H9 (cell line): ENCODE results near the gene TFEB. TPM values are rescaled to one million over a fixed set of nuclear protein-coding genes. Genes with fewer than 3 reads are reported as not detected.

ENCODE experiments used
- DNase-seq: peaks from one replicate; pipeline ENCODE4 v3.0.0-alpha.2; 2017
- H2AFZ ChIP-seq: one replicate; pipeline ENCODE4 v1.6.1; 2013; ENCODE audit warnings: mild to moderate bottlenecking, low read length, control low read depth, moderate library complexity
- H2AK5ac ChIP-seq: 2 replicates; pipeline ENCODE4 v1.6.1; 2013; ENCODE audit warnings: low read length, control low read depth, mixed read lengths; ENCODE audit not compliant: insufficient read length
- H2BK120ac ChIP-seq: one replicate; pipeline ENCODE4 v1.6.1; 2013; ENCODE audit warnings: low read depth, mild to moderate bottlenecking, low read length, control low read depth, inconsistent platforms; ENCODE audit not compliant: poor library complexity, severe bottlenecking
- H2BK12ac ChIP-seq: 2 replicates; pipeline ENCODE4 v1.6.1; 2013; ENCODE audit warnings: low read length, control low read depth, mixed read lengths, low read depth; ENCODE audit not compliant: insufficient read length
- H2BK15ac ChIP-seq: 2 replicates; pipeline ENCODE4 v1.6.1; 2013; ENCODE audit warnings: low read depth, low read length, control low read depth
- H2BK20ac ChIP-seq: one replicate; pipeline ENCODE4 v1.6.1; 2013; ENCODE audit warnings: low read depth, mild to moderate bottlenecking, low read length, control low read depth, inconsistent platforms; ENCODE audit not compliant: poor library complexity, severe bottlenecking
- H2BK5ac ChIP-seq: 2 replicates; pipeline ENCODE4 v1.6.1; 2013; ENCODE audit warnings: low read length, control low read depth, mixed read lengths; ENCODE audit not compliant: insufficient read length
- H3K14ac ChIP-seq: 2 replicates; pipeline ENCODE4 v1.6.1; 2013; ENCODE audit warnings: low read length, control low read depth; ENCODE audit not compliant: insufficient read depth
- H3K18ac ChIP-seq: 2 replicates; pipeline ENCODE4 v1.6.1; 2013; ENCODE audit warnings: low read depth, mild to moderate bottlenecking, mixed read lengths, low read length, control low read depth; ENCODE audit not compliant: insufficient read length
- H3K23ac ChIP-seq: 2 replicates; pipeline ENCODE4 v1.6.1; 2013; ENCODE audit warnings: low read length, control low read depth, mixed read lengths, low read depth; ENCODE audit not compliant: insufficient read length
- H3K23me2 ChIP-seq: 2 replicates; pipeline ENCODE4 v1.6.1; 2013; ENCODE audit warnings: low read depth, mild to moderate bottlenecking, mixed read lengths, low read length, control low read depth; ENCODE audit not compliant: insufficient read length, poor library complexity, severe bottlenecking
- H3K27ac ChIP-seq: 2 replicates; pipeline ENCODE4 v1.5.1; 2013; ENCODE audit warnings: low read length, control low read depth, mixed read lengths, low read depth; ENCODE audit not compliant: insufficient read length
- H3K27me3 ChIP-seq: 2 replicates; pipeline ENCODE4 v1.6.1; 2013; ENCODE audit warnings: low read length, control low read depth, inconsistent platforms; ENCODE audit not compliant: insufficient read depth
- H3K4ac ChIP-seq: 2 replicates; pipeline ENCODE4 v1.6.1; 2013; ENCODE audit warnings: low read depth, mild to moderate bottlenecking, control low read depth, inconsistent platforms, low read length, moderate library complexity
- H3K4me1 ChIP-seq: 2 replicates; pipeline ENCODE4 v1.6.1; 2013; ENCODE audit warnings: low read length, control low read depth, inconsistent platforms; ENCODE audit not compliant: insufficient read depth
- H3K4me2 ChIP-seq: 2 replicates; pipeline ENCODE4 v1.6.1; 2013; ENCODE audit warnings: low read length, control low read depth, mixed read lengths; ENCODE audit not compliant: insufficient read length, insufficient read depth
- H3K56ac ChIP-seq: 2 replicates; pipeline ENCODE4 v1.6.1; 2013; ENCODE audit warnings: low read depth, mild to moderate bottlenecking, mixed read lengths, low read length, control low read depth; ENCODE audit not compliant: insufficient read length
- H3K79me1 ChIP-seq: 2 replicates; pipeline ENCODE4 v1.6.1; 2013; ENCODE audit warnings: low read depth, mild to moderate bottlenecking, moderate library complexity, low read length, control low read depth, inconsistent platforms; ENCODE audit not compliant: insufficient read depth, poor library complexity, severe bottlenecking
- H3K79me2 ChIP-seq: 2 replicates; pipeline ENCODE4 v1.6.1; 2013; ENCODE audit warnings: low read length, control low read depth, inconsistent platforms; ENCODE audit not compliant: insufficient read depth
- H3K9ac ChIP-seq: 2 replicates; pipeline ENCODE4 v1.6.1; 2013; ENCODE audit warnings: low read length, control low read depth, mixed read lengths; ENCODE audit not compliant: insufficient read length; ENCODE audit errors: extremely low read depth
- H3K9me3 ChIP-seq: one replicate; pipeline ENCODE4 v1.6.1; 2013; ENCODE audit warnings: low read depth, low read length, inconsistent platforms; ENCODE audit not compliant: control insufficient read depth
- H3T11ph ChIP-seq: one replicate; pipeline ENCODE4 v1.6.1; 2013; ENCODE audit warnings: mild to moderate bottlenecking, low read length, control low read depth, inconsistent platforms
- H4K20me1 ChIP-seq: one replicate; pipeline ENCODE4 v1.6.1; 2013; ENCODE audit not compliant: control insufficient read depth, insufficient read length, insufficient read depth
- H4K5ac ChIP-seq: 2 replicates; pipeline ENCODE4 v1.6.1; 2013; ENCODE audit warnings: low read depth, mild to moderate bottlenecking, mixed read lengths, low read length, control low read depth; ENCODE audit not compliant: insufficient read length
- H4K8ac ChIP-seq: replicated peaks from 2 replicates; pipeline ENCODE4 v1.6.1; 2013; ENCODE audit warnings: low read length, control low read depth, mixed read lengths, low read depth; ENCODE audit not compliant: insufficient read length
- H4K91ac ChIP-seq: 2 replicates; pipeline ENCODE4 v1.6.1; 2013; ENCODE audit warnings: low read depth, mild to moderate bottlenecking, moderate library complexity, mixed read lengths, low read length, control low read depth; ENCODE audit not compliant: insufficient read length
- H3K27ac Mint-ChIP-seq, 3 experiments: 2 replicates in 2 of 3; 3 replicates in 1 of 3; pipeline ENCODE4 v1.8.0; 2020 to 2021; ENCODE audit warnings: mixed read lengths in 3 of 3, mild to moderate bottlenecking in 1 of 3, moderate library complexity in 1 of 3
- H3K27me3 Mint-ChIP-seq: 2 replicates; pipeline ENCODE4 v1.8.0; 2021; ENCODE audit warnings: low read depth, mild to moderate bottlenecking, moderate library complexity, mixed read lengths
- H3K36me3 Mint-ChIP-seq, 3 experiments: 2 replicates in 2 of 3; 3 replicates in 1 of 3; pipeline ENCODE4 v1.8.0; 2020 to 2021; ENCODE audit warnings: low read depth in 3 of 3, mixed read lengths in 3 of 3; ENCODE audit not compliant: insufficient read depth in 1 of 3
- H3K4me1 Mint-ChIP-seq, 2 experiments: 2 replicates each; pipeline ENCODE4 v1.8.0; 2020; ENCODE audit warnings: mixed read lengths in 2 of 2
- H3K4me3 Mint-ChIP-seq, 2 experiments: 2 replicates in 1 of 2; 3 replicates in 1 of 2; pipeline ENCODE4 v1.8.0; 2020 to 2021; ENCODE audit warnings: mild to moderate bottlenecking in 2 of 2, mixed read lengths in 2 of 2, moderate library complexity in 1 of 2
- H3K9me3 Mint-ChIP-seq, 2 experiments: 2 replicates in 1 of 2; 3 replicates in 1 of 2; pipeline ENCODE4 v1.8.0; 2020; ENCODE audit warnings: mild to moderate bottlenecking in 2 of 2, mixed read lengths in 2 of 2, moderate library complexity in 1 of 2
- CTCF ChIP-seq: fragments of 200-600 bp; sonication (generic); conservative IDR thresholded peaks from 3 replicates; pipeline ENCODE4 v1.8.0; 2021; ENCODE audit warnings: antibody characterized with exemption, mild to moderate bottlenecking
- WGBS: extraction: QIAGEN DNeasy Blood & Tissue Kit; methylation state at CpG from one replicate; pipeline ENCODE4 v1.1.7; 2013; ENCODE audit warnings: missing lambda C conversion rate, low lambda C conversion rate, mixed read lengths; ENCODE audit not compliant: insufficient read length; ENCODE audit errors: extremely low coverage; 5-methylcytosine and 5-hydroxymethylcytosine counted together
- total RNA-seq: library from RNA; stranded (reverse); gene quantifications from 2 replicates; pipeline ENCODE4 v1.2.1, GENCODE V29; 2021

TFEB gene
- total RNA-seq, 1 experiment from 2014 or later = 1.2 TPM

GRCh38 chr6:41737591-41738130 is 2.3 kb upstream of the TFEB start:
- Histone ChIP-seq H3K4me2 (no peak overlapping the region), H3K23ac (no peak overlapping the region), H3K18ac (no peak overlapping the region), H3K79me2 (no peaks in the 10 kb centered on the region), H2AK5ac (no peak overlapping the region), H3K4ac (no peak overlapping the region), H2BK120ac (no peak overlapping the region), H2BK20ac (no peak overlapping the region), H3K27me3 (no peaks in the 10 kb centered on the region), H3K9me3 (no peaks in the 10 kb centered on the region), H3K23me2 (peaks cover 12% of the 10 kb centered on the region), H4K8ac (no peak overlapping the region), H4K20me1 (no peaks in the 10 kb centered on the region), H2BK15ac (no peak overlapping the region), H3T11ph (no peak overlapping the region), H4K5ac (no peak overlapping the region), H2BK5ac (no peak overlapping the region), H3K56ac (no peak overlapping the region), H3K4me1 (no peaks in the 10 kb centered on the region; the same call in 1 of the 2 replicates), H3K27ac (no peak overlapping the region), H3K14ac (no peak overlapping the region), H2AFZ (no peak overlapping the region), H3K9ac (no peak overlapping the region), H2BK12ac (no peak overlapping the region), H3K79me1 (no peaks in the 10 kb centered on the region), H4K91ac (no peak overlapping the region)
- Mint-ChIP-seq H3K9me3 (no peaks in the 10 kb centered on the region; a peak in 1 of 5 replicates), H3K27me3 (peaks cover 21% of the 10 kb centered on the region), H3K27ac (no peak overlapping the region), H3K36me3 (no peaks in the 10 kb centered on the region; a peak in 1 of 7 replicates), H3K4me1 (peaks cover 28% of the 10 kb centered on the region in 2 experiments), H3K4me3 (no peak overlapping the region)
- DNase-seq = no peak
- no CpG with 5 or more reads among the region's 6 CpGs for WGBS
- no peak for TF ChIP-seq CTCF
